ENCODE data around the gene GSX2. TPM values are rescaled to one million over a fixed set of nuclear protein-coding genes. Genes with fewer than 3 reads are reported as not detected.

GSX2 gene
- total and polyA plus RNA-seq, 2 of the 13 experiments (the other 11 are each of a cell fraction or from before 2014, with no cell fraction given): not detected

DNA sequence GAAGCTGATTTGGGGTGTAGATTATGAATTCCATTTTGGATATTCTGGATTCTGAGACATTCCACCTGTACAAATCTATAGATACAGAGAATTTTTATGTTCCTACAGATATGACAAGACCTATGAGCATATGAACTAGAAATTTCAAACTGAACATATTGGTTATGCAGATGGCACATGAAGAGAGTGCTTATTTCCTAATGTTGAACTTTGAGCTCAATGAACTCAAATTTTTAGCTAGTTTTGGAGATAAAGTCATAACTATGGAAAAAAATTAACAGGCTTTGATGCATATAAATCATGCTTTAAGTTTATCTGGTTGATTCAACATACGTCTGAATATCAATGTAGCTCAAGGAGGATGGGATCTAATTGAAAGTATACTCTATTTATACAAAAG, 44.5 kb upstream of the GSX2 start:
- Histone ChIP-seq H3K79me2 (ENCODE audit: insufficient read depth, low read length) (peaks cover 85% of the 10 kb centered on the region), H3K27ac (ENCODE audit: extremely low read length, insufficient read depth, low read length) (no peak overlapping the region), H2AFZ (ENCODE audit: low read length) (no peak overlapping the region), H3K4me2 (ENCODE audit: low read depth, low read length) (no peak overlapping the region), H3K9me3 (ENCODE audit: low read length) (no peaks in the 10 kb centered on the region), H3K27me3 (ENCODE audit: control insufficient read depth in 1 of 2, insufficient read depth in 2 of 2, low read length in 2 of 2) (no peaks in the 10 kb centered on the region), H3K4me1 (ENCODE audit: insufficient read depth, low read length) (peaks cover 53% of the 10 kb centered on the region), H3K9ac (ENCODE audit: insufficient read depth, low read depth, low read length) (no peak overlapping the region), H3K36me3 (replicated peaks in 1 of 2; ENCODE audit: control insufficient read depth in 1 of 2, insufficient read depth in 2 of 2, low read length in 2 of 2) (no peaks in the 10 kb centered on the region), H4K20me1 (ENCODE audit: insufficient read depth, low read length) (peaks cover 73% of the 10 kb centered on the region), H3K4me3 (replicated peaks in 1 of 3; ENCODE audit: insufficient read depth in 1 of 3, low read depth in 2 of 3, low read length in 3 of 3) (no peak overlapping the region)
- ATAC-seq (no peak), FAIRE-seq (no peak), DNase-seq (ENCODE audit: low spot score) (no peak)
- BruUV-seq (replicated peaks): no TSS peak
- CTCF ChIA-PET (ENCODE audit: low intra/inter-chr PET ratio, low total read pairs): no interaction called here
- TF ChIP-seq, protein P1, sequence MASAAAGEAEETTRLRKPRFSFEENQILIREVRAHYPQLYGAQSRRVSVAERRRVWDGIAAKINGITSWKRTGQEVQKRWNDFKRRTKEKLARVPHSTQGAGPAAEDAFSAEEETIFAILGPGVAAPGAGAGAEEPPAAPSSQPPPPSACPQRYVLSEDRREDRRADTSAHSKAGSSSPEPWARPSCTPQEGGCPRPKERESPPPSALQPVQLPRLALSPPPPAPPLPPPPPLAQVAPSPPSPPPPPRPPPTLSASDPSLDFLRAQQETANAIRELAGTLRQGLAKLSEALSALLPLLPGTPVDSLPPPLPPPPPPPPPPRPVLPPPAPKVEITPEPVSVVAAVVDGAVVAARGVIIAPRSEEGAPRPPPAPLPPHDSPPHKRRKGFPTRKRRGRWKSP (CRISPR knock-in tag; IDR thresholded peaks at IDR 0.05): no peak
- TF ChIP-seq, protein P2, sequence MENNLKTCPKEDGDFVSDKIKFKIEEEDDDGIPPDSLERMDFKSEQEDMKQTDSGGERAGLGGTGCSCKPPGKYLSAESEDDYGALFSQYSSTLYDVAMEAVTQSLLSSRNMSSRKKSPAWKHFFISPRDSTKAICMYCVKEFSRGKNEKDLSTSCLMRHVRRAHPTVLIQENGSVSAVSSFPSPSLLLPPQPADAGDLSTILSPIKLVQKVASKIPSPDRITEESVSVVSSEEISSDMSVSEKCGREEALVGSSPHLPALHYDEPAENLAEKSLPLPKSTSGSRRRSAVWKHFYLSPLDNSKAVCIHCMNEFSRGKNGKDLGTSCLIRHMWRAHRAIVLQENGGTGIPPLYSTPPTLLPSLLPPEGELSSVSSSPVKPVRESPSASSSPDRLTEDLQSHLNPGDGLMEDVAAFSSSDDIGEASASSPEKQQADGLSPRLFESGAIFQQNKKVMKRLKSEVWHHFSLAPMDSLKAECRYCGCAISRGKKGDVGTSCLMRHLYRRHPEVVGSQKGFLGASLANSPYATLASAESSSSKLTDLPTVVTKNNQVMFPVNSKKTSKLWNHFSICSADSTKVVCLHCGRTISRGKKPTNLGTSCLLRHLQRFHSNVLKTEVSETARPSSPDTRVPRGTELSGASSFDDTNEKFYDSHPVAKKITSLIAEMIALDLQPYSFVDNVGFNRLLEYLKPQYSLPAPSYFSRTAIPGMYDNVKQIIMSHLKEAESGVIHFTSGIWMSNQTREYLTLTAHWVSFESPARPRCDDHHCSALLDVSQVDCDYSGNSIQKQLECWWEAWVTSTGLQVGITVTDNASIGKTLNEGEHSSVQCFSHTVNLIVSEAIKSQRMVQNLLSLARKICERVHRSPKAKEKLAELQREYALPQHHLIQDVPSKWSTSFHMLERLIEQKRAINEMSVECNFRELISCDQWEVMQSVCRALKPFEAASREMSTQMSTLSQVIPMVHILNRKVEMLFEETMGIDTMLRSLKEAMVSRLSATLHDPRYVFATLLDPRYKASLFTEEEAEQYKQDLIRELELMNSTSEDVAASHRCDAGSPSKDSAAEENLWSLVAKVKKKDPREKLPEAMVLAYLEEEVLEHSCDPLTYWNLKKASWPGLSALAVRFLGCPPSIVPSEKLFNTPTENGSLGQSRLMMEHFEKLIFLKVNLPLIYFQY (CRISPR knock-in tag; IDR thresholded peaks at IDR 0.05; ENCODE audit: borderline replicate concordance): no peak
- TF ChIP-seq ZNF557 (CRISPR knock-in tag; IDR thresholded peaks at IDR 0.05): no peak
- no peak for TF ChIP-seq PCBP1 (IDR thresholded peaks at IDR 0.05; ENCODE audit: borderline replicate concordance, low read depth, low read length)
- TF ChIP-seq ZNF354B (CRISPR knock-in tag; IDR thresholded peaks at IDR 0.05): no peak
- TF ChIP-seq RNF2 (conservative IDR thresholded peaks at IDR 0.05; ENCODE audit: low read depth): no peak
- TF ChIP-seq, protein P3, sequence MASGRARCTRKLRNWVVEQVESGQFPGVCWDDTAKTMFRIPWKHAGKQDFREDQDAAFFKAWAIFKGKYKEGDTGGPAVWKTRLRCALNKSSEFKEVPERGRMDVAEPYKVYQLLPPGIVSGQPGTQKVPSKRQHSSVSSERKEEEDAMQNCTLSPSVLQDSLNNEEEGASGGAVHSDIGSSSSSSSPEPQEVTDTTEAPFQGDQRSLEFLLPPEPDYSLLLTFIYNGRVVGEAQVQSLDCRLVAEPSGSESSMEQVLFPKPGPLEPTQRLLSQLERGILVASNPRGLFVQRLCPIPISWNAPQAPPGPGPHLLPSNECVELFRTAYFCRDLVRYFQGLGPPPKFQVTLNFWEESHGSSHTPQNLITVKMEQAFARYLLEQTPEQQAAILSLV (CRISPR knock-in tag; IDR thresholded peaks at IDR 0.05; ENCODE audit: borderline replicate concordance): no peak
- no peak for TF ChIP-seq PRPF4 (IDR thresholded peaks at IDR 0.05; ENCODE audit: low read depth, low read length, poor library complexity, severe bottlenecking)
- TF ChIP-seq ZBTB1 (CRISPR knock-in tag; IDR thresholded peaks at IDR 0.05; ENCODE audit: borderline replicate concordance): no peak
- TF ChIP-seq, protein P4, sequence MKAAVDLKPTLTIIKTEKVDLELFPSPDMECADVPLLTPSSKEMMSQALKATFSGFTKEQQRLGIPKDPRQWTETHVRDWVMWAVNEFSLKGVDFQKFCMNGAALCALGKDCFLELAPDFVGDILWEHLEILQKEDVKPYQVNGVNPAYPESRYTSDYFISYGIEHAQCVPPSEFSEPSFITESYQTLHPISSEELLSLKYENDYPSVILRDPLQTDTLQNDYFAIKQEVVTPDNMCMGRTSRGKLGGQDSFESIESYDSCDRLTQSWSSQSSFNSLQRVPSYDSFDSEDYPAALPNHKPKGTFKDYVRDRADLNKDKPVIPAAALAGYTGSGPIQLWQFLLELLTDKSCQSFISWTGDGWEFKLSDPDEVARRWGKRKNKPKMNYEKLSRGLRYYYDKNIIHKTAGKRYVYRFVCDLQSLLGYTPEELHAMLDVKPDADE (CRISPR knock-in tag; IDR thresholded peaks at IDR 0.05): no peak
- TF ChIP-seq RAD21 (CRISPR knock-in tag; IDR thresholded peaks at IDR 0.05): no peak
- no peak for TF ChIP-seq SOX5 (CRISPR knock-in tag; IDR thresholded peaks at IDR 0.05; ENCODE audit: borderline replicate concordance)
- no peak for TF ChIP-seq ZNF772 (CRISPR knock-in tag; IDR thresholded peaks at IDR 0.05)
- intact Hi-C loops (cut with micrococcal nuclease; ENCODE audit: unreplicated experiment): no loop called here
- POLR2A ChIA-PET: interaction anchor here (1.2 kb wide), 1 partner anchor 36 kb away, joined by 3 read pairs; no protein-coding TSS in a partner anchor
- in situ Hi-C loops (cut with HindIII; ENCODE audit: extremely low pct_ligation_motif_present, low pct_unique_long_range_greater_than_20kb): no loop called here
- 97% methylated on average over 1 of the region's 1 CpG for WGBS (ENCODE audit: low lambda C conversion rate)

Measured in HepG2 (cell line).